ENCODE results near the gene CFAP92. TPM values are rescaled to one million over a fixed set of nuclear protein-coding genes. Genes with fewer than 3 reads are reported as not detected.
"Not testable (repeated sequence)": the region's sequence is repeated elsewhere in the genome, so short reads cannot be mapped to it uniquely, and the experiment has no call there.

The CFAP92 gene
- total RNA-seq, 1 donor from 2014 or later: 1.9 TPM

GRCh38 chr3:128889139-128889894, 104.6 kb downstream of the CFAP92 start:
- DNase-seq: peak; percentile 17

DNA sequence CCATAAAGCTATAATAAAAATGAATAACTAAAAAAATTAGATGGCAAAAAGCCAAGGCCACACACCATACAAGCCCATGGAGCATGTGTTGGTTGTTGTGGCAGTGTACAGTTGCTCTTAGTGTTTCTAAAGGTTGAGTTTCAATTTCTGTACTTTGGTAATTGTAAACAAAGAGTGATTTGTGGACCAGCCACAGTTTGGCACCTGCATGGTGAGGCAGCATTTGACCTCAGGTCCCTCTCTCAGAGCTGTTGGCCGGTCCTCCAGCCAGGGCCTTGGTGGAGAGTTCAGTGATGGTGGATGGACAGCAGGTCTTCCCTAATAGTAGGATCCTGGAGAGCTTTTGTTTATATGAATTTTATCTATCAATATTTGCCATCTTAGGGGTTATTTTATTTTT, 108.9 kb downstream of the CFAP92 start:
- no peak for DNase-seq

GRCh38 chr3:128882719-128883118, 111.2 kb downstream of the CFAP92 start:
- no peak for DNase-seq

GRCh38 chr3:128881576-128881975, 112.3 kb downstream of the CFAP92 start:
- no peak for DNase-seq

DNA sequence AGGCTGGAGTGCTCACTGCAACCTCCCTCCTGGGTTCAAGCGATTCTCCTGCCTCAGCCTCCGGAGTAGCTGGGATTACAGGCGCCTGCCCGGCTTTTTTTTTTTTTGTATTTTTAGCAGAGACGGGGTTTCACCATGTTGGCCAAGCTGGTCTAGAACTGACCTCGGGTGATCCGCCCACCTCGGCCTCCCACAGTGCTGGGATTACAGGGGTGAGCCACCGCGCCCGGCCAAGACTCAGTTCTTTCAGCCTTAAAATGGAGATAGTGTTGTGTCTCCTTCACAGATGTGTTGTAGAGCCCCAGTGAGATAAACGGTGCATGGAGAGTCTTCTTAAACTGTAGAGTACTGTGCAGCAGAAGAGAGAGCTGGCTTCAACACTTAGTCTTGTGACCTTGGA, 113.4 kb downstream of the CFAP92 start:
- DNase-seq: not testable (repeated sequence)

DNA sequence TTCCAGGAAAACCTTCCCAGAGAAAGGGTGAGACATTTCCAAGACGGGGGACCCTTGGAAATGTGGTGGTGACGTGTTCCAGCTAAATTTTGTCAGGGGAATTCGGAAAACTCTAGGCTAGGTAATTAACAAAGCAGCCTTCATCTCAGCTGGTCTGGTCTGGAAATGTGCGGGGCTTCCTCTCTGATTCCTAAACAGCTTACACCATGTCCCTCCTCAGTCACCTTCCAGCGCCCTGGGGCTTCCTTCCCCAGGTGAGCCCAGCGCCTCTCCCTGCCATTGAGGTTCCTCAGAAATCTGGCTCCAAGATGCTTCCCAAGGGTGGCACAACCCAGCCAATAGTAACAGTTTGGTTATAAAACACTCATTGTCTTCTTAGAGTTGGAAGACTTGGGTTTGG, 113.9 kb downstream of the CFAP92 start:
- DNase-seq: no peak

GRCh38 chr3:128879125-128879969, 114.5 kb downstream of the CFAP92 start, which contains the start of gene ACAD9:
Gene ACAD9 (plus strand): TSS chr3:128879620. CDS start chr3:128879692, 72 bp downstream.
- DNase-seq: peak; percentile 99

GRCh38 chr3:128878556-128879124, 115.2 kb downstream of the CFAP92 start:
- peak; percentile 61 for DNase-seq

- DNase-seq: no peak
Measured at GRCh38 chr3:128878011-128878457, 115.8 kb downstream of the CFAP92 start.

DNA sequence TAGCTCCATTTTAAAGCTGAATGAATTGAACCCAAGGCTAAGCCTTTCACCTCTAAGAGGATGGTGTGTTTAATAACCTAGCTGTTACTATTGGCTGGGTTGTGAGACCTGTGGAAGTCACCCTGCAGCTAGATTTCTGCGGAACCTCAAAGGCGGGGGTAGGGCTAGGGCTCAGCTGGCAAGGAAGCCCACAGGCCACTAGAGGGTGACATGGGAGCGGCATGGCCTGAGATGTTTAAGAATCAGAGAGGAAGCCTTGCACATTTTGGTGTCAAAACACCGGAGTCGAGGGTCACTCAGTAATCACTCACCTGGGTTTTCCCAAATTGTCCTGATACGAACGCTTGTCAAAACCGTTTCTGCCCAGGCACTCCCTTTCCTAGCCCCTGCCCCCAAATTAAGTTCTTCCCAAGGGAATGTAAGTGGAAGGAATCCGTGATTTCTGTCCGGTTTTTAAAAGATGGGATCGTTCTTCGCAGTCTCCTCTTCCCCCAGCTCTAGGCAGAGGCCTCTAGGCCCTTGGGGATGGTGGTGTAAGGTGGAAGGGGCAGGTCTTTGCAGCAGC, 118.2 kb downstream of the CFAP92 start:
- DNase-seq: peak; percentile 63

GRCh38 chr3:128874481-128875180, 119.2 kb downstream of the CFAP92 start:
- no peak for DNase-seq

- no peak for DNase-seq
Measured at GRCh38 chr3:128873244-128874022, 120.4 kb downstream of the CFAP92 start.

DNA sequence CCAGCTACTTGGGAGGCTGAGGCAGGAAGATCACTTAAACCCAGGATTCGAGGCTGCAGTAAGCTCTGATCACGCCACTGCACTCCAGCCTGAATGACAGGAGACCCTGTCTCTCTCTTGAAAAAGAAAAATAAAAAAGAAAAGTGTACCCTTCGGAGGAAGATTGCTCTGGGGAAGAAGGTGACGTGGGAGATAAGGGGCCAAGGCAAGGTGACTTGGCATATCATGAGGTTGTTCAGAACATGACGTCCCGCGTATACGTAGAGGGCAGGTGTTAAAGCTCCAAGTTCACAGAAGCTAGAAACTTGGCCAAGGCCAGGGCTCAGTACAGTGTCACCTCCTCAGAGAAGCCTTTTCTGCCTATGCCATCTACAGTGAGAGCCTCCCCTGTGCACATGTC, 121.1 kb downstream of the CFAP92 start:
- no peak for DNase-seq

GRCh38 chr3:128872282-128872681, 121.6 kb downstream of the CFAP92 start:
- no peak for DNase-seq

GRCh38 chr3:128870347-128870746, 123.5 kb downstream of the CFAP92 start:
- no peak for DNase-seq

DNA sequence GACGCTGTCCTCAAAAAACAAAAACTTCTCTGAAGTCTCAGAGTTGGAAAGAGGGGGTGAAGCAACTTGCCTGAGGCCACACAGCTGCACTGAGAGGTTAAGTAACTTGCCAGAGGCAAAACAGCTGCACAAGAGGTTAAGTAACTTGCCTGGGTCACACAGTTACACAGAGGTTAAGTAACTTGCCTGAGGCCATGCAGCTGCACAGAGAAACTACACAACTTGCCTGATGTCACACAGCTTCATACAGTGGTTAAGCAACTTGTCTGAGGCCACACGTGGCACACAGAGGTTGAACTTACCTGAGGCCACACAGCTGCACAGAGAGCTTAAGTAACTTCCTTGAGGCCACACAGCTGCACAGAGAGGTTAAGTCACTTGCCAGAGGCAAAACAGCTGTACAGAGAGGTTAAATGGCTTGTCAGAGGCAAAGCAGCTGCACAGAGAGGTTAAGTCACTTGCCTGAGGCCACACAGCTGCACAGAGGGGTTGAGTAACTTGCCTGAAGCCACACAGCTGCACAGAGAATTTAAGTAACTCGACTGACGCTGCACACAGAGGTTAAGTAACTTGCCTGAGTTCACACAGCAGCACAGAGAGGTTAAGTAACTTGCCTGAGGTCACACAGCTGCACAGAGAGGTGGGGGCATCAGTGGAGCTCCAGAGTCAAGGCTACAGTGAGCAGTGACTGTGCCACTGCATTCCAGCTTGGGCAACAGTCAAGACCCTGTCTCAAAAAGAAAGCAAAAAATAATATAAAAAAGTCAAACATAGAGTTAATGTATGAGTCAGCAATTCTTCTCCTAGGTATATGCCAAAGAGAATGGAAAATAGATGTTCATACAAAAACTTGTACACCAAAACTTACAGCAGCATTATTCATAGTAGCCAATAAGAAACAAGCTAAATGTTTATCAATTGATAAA, 126.4 kb downstream of the CFAP92 start:
- no peak for DNase-seq

GRCh38 chr3:128864849-128865804, 128.7 kb downstream of the CFAP92 start:
- DNase-seq: peak; percentile 15

DNA sequence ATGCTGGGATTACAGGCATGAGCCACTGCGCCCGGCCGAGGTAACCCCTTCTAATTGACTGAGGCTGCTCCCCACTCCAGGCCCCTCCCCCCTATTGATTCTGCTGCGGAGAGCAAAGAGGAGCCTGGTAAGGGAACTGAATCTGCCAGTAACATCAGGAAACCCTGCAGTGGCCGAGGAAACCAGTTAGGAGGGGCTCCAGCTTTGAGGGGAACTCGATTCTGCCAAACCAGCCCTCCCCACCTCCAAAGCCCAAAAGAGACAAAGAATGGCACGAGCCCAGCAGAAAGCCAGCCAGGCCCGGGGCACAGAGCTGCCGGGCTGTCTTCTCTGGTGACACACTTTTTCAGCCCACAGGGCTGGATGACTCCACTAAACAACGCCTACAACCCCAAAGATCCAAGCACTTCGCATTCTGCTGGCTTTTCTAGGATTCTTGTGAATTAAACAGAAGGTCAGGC, 129.5 kb downstream of the CFAP92 start:
- DNase-seq: no peak

DNA sequence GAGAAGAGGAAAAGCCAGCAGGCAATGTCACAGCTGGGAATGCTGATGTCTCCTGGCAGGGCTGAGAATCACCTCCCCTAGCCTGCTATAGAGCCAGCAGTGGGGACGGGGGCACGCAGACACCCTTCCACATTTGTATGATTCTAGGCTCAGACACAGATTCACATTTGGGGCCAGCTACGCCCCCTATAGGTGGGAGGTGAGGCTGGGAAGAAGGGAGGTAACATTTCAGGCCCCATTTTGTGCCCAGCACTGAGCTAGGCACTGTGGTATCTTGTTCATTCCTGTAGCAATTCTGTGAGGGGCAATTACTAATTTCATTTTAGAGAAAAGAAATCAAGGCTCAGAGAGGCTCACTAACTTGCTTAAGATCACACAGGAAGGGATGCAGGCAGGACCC, 130.3 kb downstream of the CFAP92 start:
- peak; percentile 10 for DNase-seq
